ENCODE data around the gene CHD6. TPM values are rescaled to one million over a fixed set of nuclear protein-coding genes. Genes with fewer than 3 reads are reported as not detected.

Gene CHD6
- total RNA-seq, 2 experiments from 2014 or later: 114 to 126 TPM

GRCh38 chr20:41621421-41621820 is 3.2 kb upstream of the CHD6 start:
- ChIA-PET CTCF (no interaction called here), POLR2A (interaction anchor here (0.8 kb wide), 1 partner anchor 72 kb away, joined by 3 read pairs; no protein-coding TSS in a partner anchor)
- Mint-ChIP-seq H3K4me1 (ENCODE audit: low read depth) (peaks cover 22% of the 10 kb centered on the region), H3K4me3 (no peak overlapping the region), H3K27ac (no peak overlapping the region), H3K36me3 (ENCODE audit: low read depth) (peaks cover 11% of the 10 kb centered on the region), H3K27me3 (no peaks in the 10 kb centered on the region), H3K9me3 (no peaks in the 10 kb centered on the region)
- no peak overlapping the region for H3K27ac ChIP-seq (ENCODE audit: low read depth in 1 of 2, low read length in 2 of 2)
- TF ChIP-seq, protein P1, sequence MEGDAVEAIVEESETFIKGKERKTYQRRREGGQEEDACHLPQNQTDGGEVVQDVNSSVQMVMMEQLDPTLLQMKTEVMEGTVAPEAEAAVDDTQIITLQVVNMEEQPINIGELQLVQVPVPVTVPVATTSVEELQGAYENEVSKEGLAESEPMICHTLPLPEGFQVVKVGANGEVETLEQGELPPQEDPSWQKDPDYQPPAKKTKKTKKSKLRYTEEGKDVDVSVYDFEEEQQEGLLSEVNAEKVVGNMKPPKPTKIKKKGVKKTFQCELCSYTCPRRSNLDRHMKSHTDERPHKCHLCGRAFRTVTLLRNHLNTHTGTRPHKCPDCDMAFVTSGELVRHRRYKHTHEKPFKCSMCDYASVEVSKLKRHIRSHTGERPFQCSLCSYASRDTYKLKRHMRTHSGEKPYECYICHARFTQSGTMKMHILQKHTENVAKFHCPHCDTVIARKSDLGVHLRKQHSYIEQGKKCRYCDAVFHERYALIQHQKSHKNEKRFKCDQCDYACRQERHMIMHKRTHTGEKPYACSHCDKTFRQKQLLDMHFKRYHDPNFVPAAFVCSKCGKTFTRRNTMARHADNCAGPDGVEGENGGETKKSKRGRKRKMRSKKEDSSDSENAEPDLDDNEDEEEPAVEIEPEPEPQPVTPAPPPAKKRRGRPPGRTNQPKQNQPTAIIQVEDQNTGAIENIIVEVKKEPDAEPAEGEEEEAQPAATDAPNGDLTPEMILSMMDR (IDR thresholded peaks at IDR 0.05): no peak
- no peaks in the 10 kb centered on the region for H3K36me3 ChIP-seq (ENCODE audit: insufficient read depth, low read length)
- ATAC-seq (ENCODE audit: poor library complexity): no peak
- H3K4me1 ChIP-seq (ENCODE audit: insufficient read depth, low read length): peaks cover 16% of the 10 kb centered on the region
- no peak overlapping the region for H3K4me3 ChIP-seq (ENCODE audit: low read length)
- no peaks in the 10 kb centered on the region for H3K27me3 ChIP-seq (ENCODE audit: control insufficient read depth in 1 of 2, insufficient read depth in 2 of 2, low read length in 2 of 2)
- H3K9me3 ChIP-seq (ENCODE audit: control insufficient read depth in 1 of 2, insufficient read depth in 1 of 2, low read length in 2 of 2): no peaks in the 10 kb centered on the region
- DNase-seq: no peak
- intact Hi-C loops (cut with DNase I, micrococcal nuclease): no loop called here

- CTCF ChIA-PET: interaction anchor here (1.7 kb wide), 1 partner anchor 74 kb away, joined by 4 read pairs; no protein-coding TSS in a partner anchor
- intact Hi-C loops (cut with DNase I, micrococcal nuclease): loop anchor here (2.0 to 10.0 kb wide), 6 partner anchors 73 to 1835 kb away; partner anchors contain the start of genes SRSF6 (in 1 of the 2), TOP1 (in 1 of the 2) and ZHX3 (in 1 of the 2)
- H3K27ac Mint-ChIP-seq: peak overlapping the region; percentile 93
Observed at GRCh38 chr20:41619360-41620100, 1.4 kb upstream of the CHD6 start.

DNA sequence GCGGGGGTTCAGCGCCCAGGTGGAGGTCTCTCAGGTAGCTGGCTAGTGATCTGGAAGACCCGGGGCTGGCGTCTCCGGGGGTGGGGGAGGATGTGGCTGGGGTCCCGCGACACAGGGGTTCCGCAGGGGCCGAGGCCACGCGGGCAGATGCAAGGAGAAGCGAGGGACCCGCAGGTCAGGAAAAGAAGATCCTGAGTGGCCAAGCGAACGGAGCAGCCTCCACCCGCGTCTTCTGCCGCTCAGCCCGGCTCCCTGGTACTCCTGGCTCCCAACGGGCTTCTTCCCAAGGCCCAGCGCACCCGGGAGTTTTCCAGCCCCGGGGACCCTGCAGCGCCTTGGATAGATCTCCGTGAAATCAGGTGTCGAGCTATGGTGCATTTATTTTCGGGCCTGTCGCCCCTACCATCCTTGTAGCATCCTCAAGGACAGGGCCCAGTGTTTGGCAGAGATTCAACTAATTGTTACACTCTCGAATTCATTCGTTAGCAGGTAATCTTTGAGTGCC is 682 bp upstream of the CHD6 start:
- no peak for ATAC-seq (ENCODE audit: poor library complexity)
- Mint-ChIP-seq H3K4me1 (ENCODE audit: low read depth) (peaks cover 48% of the 10 kb centered on the region), H3K27ac (peak overlapping the region; percentile 93), H3K4me3 (peak overlapping the region; percentile 85), H3K36me3 (ENCODE audit: low read depth) (peaks cover 11% of the 10 kb centered on the region), H3K9me3 (no peaks in the 10 kb centered on the region), H3K27me3 (no peaks in the 10 kb centered on the region)
- Histone ChIP-seq H3K27ac (ENCODE audit: low read depth in 1 of 2, low read length in 2 of 2) (peak overlapping the region in 1 of 2 donors; percentile 10), H3K4me1 (ENCODE audit: insufficient read depth, low read length) (peaks cover 16% of the 10 kb centered on the region), H3K9me3 (ENCODE audit: control insufficient read depth in 1 of 2, insufficient read depth in 1 of 2, low read length in 2 of 2) (no peaks in the 10 kb centered on the region), H3K36me3 (ENCODE audit: insufficient read depth, low read length) (no peaks in the 10 kb centered on the region), H3K4me3 (ENCODE audit: low read length) (peak overlapping the region; percentile 73), H3K27me3 (ENCODE audit: control insufficient read depth in 1 of 2, insufficient read depth in 2 of 2, low read length in 2 of 2) (no peaks in the 10 kb centered on the region)
- intact Hi-C loops (cut with DNase I, micrococcal nuclease): loop anchor here (2.0 to 10.0 kb wide), 6 partner anchors 73 to 1836 kb away; partner anchors contain the start of genes SRSF6 (in 1 of the 2), TOP1 (in 1 of the 2) and ZHX3 (in 1 of the 2)
- ChIA-PET POLR2A (interaction anchor here (0.6 to 3.5 kb wide), 21 partner anchors 10 to 477 kb away, joined by 3 to 78 read pairs (median 3); no protein-coding TSS in a partner anchor), CTCF (interaction anchor here (1.1 kb wide), 1 partner anchor 74 kb away, joined by 4 read pairs; no protein-coding TSS in a partner anchor)
- peak in 1 of 14 experiments; percentile 3 for DNase-seq
- TF ChIP-seq, protein P1 (IDR thresholded peaks at IDR 0.05): no peak

More at GRCh38 chr20:41619360-41620100, 1.4 kb upstream of the CHD6 start:
- H3K36me3 ChIP-seq (ENCODE audit: insufficient read depth, low read length): no peaks in the 10 kb centered on the region
- no peak overlapping the region for H3K27ac ChIP-seq (ENCODE audit: low read depth in 1 of 2, low read length in 2 of 2)
- peaks cover 41% of the 10 kb centered on the region for H3K4me1 Mint-ChIP-seq (ENCODE audit: low read depth)
- H3K36me3 Mint-ChIP-seq (ENCODE audit: low read depth): peaks cover 11% of the 10 kb centered on the region
- TF ChIP-seq, protein P1 (IDR thresholded peaks at IDR 0.05): no peak
- H3K4me1 ChIP-seq (ENCODE audit: insufficient read depth, low read length): peaks cover 16% of the 10 kb centered on the region
- peak overlapping the region; percentile 73 for H3K4me3 ChIP-seq (ENCODE audit: low read length)
- H3K9me3 Mint-ChIP-seq: no peaks in the 10 kb centered on the region
- DNase-seq: peak in 2 of 14 experiments; percentile 15 to 19
- no peaks in the 10 kb centered on the region for H3K27me3 Mint-ChIP-seq
- ATAC-seq (ENCODE audit: poor library complexity): no peak
- no peaks in the 10 kb centered on the region for H3K9me3 ChIP-seq (ENCODE audit: control insufficient read depth in 1 of 2, insufficient read depth in 1 of 2, low read length in 2 of 2)
- POLR2A ChIA-PET: interaction anchor here (1.1 to 3.5 kb wide), 2 partner anchors 61 to 73 kb away, joined by 3 to 78 read pairs; no protein-coding TSS in a partner anchor
- no peaks in the 10 kb centered on the region for H3K27me3 ChIP-seq (ENCODE audit: control insufficient read depth in 1 of 2, insufficient read depth in 2 of 2, low read length in 2 of 2)
- H3K4me3 Mint-ChIP-seq: peak overlapping the region; percentile 85
